Activated naive CD4-positive, alpha-beta T cell treated with anti-CD3 and anti-CD28 coated beads, Interleukin-2, amount 10 ng/mL, durations not matched to agents 7 days and 5 days (primary cell): ENCODE data around the gene SPINT1.
A peak's percentile ranks its signal among the peaks of the same experiment; 100 is the strongest.

Experiments used
- CTCF ChIA-PET: fragments of 350-600 bp; sonication (Branson Sonifier 250); formaldehyde crosslinking; loops from one replicate; lab custom pipeline; 2021; ENCODE audit warnings: antibody characterized with exemption; lab: Charles Lee
- DNase-seq: peaks from one replicate; pipeline ENCODE4 v3.0.0-alpha.2; 2020
- H3K27ac Mint-ChIP-seq: one replicate; pipeline ENCODE4 v1.8.0; 2021; ENCODE audit warnings: mild to moderate bottlenecking, moderate library complexity, mixed read lengths
- H3K27me3 Mint-ChIP-seq: one replicate; pipeline ENCODE4 v1.8.0; 2021; ENCODE audit warnings: mild to moderate bottlenecking, mixed read lengths
- H3K36me3 Mint-ChIP-seq: one replicate; pipeline ENCODE4 v1.8.0; 2021; ENCODE audit warnings: mixed read lengths
- H3K4me1 Mint-ChIP-seq: one replicate; pipeline ENCODE4 v1.8.0; 2021; ENCODE audit warnings: mixed read lengths
- H3K4me3 Mint-ChIP-seq: one replicate; pipeline ENCODE4 v1.8.0; 2021; ENCODE audit warnings: mild to moderate bottlenecking, moderate library complexity, mixed read lengths
- H3K9me3 Mint-ChIP-seq: one replicate; pipeline ENCODE4 v1.8.0; 2021; ENCODE audit warnings: mixed read lengths

Gene SPINT1

DNA sequence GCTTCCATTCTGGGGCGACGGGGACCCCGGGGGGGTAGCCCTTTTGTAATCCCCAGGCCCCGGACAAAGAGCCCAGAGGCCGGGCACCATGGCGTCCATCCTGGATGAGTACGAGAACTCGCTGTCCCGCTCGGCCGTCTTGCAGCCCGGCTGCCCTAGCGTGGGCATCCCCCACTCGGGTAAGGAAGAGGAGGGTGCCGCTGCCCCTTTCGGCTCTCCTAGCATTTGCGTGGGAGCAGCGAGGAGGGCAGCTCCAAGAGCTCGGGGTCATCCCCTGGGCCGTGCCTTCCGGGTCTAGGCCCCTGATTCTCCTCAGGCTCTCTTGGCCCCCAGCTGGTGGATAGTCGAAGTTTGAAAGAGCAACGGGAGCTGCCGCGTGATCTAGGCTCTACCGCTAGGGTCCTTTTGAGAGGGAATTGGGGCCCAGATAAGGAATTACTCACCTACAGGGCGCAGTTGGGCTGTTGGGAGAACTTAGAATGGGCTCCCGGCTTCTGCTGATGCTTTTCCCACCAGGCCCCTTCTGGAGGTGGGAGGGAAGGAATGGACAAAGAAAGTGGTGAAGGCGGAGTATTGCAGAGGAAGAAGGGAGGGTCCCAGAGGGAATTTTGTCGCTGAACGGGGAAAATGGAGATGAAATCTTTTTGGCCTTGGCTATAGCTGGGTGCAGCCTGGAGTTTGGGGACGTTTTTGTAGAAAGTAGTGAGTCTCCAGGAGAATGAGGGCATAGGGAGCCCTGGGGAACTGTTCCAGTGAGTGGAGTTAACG lies 51.0 kb downstream of the SPINT1 start:
- H3K27ac Mint-ChIP-seq, result peak overlapping the region; percentile 97
- CTCF ChIA-PET, result interaction anchor here (0.5 to 10.5 kb wide), 31 partner anchors 10 to 374 kb away, joined by 3 to 252 read pairs (median 4); partner anchors contain the start of genes DNAJC17, RHOV, RPUSD2 and ZFYVE19
- H3K4me3 Mint-ChIP-seq, result peak overlapping the region; percentile 98
- peaks cover 23% of the 10 kb centered on the region for H3K27me3 Mint-ChIP-seq
- H3K4me1 Mint-ChIP-seq, result peaks cover 24% of the 10 kb centered on the region
- no peaks in the 10 kb centered on the region for H3K9me3 Mint-ChIP-seq
- peaks cover 17% of the 10 kb centered on the region for H3K36me3 Mint-ChIP-seq
- peak; percentile 77 for DNase-seq

- Mint-ChIP-seq H3K4me3 (no peak overlapping the region), H3K36me3 (peaks cover 37% of the 10 kb centered on the region), H3K4me1 (peaks cover 37% of the 10 kb centered on the region), H3K9me3 (no peaks in the 10 kb centered on the region), H3K27me3 (no peaks in the 10 kb centered on the region), H3K27ac (no peak overlapping the region)
- CTCF ChIA-PET, result interaction anchor here (1.0 to 10.5 kb wide), 4 partner anchors 23 to 310 kb away, joined by 3 to 252 read pairs (median 3); no protein-coding TSS in a partner anchor
- DNase-seq, result no peak
These were observed 55.8 kb downstream of the SPINT1 start for GRCh38 chr15:40899536-40900207.

DNA sequence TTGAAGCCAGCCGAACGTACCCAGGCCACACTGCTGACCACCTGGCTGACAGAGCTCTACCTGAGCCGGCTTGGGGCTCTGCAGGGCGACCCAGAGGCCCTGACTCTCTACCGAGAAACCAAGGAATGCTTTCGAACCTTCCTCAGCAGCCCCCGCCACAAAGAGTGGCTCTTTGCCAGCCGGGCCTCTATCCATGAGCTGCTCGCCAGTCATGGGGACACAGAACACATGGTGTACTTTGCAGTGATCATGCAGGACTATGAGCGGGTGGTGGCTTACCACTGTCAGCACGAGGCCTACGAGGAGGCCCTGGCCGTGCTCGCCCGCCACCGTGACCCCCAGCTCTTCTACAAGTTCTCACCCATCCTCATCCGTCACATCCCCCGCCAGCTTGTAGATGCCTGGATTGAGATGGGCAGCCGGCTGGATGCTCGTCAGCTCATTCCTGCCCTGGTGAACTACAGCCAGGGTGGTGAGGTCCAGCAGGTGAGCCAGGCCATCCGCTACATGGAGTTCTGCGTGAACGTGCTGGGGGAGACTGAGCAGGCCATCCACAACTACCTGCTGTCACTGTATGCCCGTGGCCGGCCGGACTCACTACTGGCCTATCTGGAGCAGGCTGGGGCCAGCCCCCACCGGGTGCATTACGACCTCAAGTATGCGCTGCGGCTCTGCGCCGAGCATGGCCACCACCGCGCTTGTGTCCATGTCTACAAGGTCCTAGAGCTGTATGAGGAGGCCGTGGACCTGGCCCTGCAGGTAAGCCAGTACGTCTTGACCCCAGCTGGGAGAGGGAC lies 56.6 kb downstream of the SPINT1 start:
- no peak overlapping the region for H3K4me3 Mint-ChIP-seq
- CTCF ChIA-PET, result interaction anchor here (1.0 to 10.5 kb wide), 3 partner anchors 23 to 311 kb away, joined by 3 to 252 read pairs (median 3); no protein-coding TSS in a partner anchor
- H3K27ac Mint-ChIP-seq, result no peak overlapping the region
- no peaks in the 10 kb centered on the region for H3K9me3 Mint-ChIP-seq
- peaks cover 32% of the 10 kb centered on the region for H3K4me1 Mint-ChIP-seq
- no peaks in the 10 kb centered on the region for H3K27me3 Mint-ChIP-seq
- H3K36me3 Mint-ChIP-seq, result peaks cover 35% of the 10 kb centered on the region
- no peak for DNase-seq

DNA sequence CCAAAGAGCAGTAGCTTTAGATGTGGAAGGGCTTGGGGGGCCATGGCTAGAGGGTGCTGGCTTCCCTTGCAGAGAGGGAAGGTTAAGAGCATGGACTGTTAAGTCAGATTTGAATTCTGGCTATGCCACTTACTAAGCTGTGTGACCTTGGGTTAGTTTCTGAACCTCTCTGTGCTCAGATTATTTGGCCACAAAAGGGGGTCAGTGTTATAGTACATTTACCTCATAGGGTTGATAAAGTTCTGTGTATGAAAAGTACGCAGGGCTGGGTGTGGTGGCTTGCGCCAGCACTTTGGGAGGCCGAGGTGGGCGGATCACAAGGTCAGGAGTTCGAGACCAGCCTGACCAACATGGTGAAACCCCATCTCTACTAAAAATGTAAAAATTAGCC lies 57.2 kb downstream of the SPINT1 start:
- H3K36me3 Mint-ChIP-seq, result peaks cover 33% of the 10 kb centered on the region
- H3K27me3 Mint-ChIP-seq, result no peaks in the 10 kb centered on the region
- H3K9me3 Mint-ChIP-seq, result no peaks in the 10 kb centered on the region
- no peak for DNase-seq
- peaks cover 30% of the 10 kb centered on the region for H3K4me1 Mint-ChIP-seq
- H3K4me3 Mint-ChIP-seq, result no peak overlapping the region
- no peak overlapping the region for H3K27ac Mint-ChIP-seq
- CTCF ChIA-PET, result interaction anchor here (0.7 to 10.5 kb wide), 4 partner anchors 24 to 311 kb away, joined by 3 to 252 read pairs (median 3); no protein-coding TSS in a partner anchor

DNA sequence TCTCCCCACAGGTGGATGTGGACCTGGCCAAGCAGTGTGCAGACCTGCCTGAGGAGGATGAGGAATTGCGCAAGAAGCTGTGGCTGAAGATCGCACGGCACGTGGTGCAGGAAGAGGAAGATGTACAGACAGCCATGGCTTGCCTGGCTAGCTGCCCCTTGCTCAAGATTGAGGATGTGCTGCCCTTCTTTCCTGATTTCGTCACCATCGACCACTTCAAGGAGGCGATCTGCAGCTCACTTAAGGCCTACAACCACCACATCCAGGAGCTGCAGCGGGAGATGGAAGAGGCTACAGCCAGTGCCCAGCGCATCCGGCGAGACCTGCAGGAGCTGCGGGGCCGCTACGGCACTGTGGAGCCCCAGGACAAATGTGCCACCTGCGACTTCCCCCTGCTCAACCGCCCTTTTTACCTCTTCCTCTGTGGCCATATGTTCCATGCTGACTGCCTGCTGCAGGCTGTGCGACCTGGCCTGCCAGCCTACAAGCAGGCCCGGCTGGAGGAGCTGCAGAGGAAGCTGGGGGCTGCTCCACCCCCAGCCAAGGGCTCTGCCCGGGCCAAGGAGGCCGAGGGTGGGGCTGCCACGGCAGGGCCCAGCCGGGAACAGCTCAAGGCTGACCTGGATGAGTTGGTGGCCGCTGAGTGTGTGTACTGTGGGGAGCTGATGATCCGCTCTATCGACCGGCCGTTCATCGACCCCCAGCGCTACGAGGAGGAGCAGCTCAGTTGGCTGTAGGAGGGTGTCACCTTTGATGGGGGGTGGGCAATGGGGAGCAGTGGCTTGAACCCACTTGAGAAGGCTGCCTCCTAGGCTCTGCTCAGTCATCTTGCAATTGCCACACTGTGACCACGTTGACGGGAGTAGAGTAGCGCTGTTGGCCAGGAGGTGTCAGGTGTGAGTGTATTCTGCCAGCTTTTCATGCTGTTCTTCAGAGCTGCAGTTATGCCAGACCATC lies 59.0 kb downstream of the SPINT1 start:
- Mint-ChIP-seq H3K4me1 (peaks cover 42% of the 10 kb centered on the region), H3K27ac (peak overlapping the region; percentile 12), H3K27me3 (peaks cover 3% of the 10 kb centered on the region), H3K36me3 (peaks cover 29% of the 10 kb centered on the region), H3K9me3 (no peaks in the 10 kb centered on the region), H3K4me3 (no peak overlapping the region)
- DNase-seq, result no peak
- CTCF ChIA-PET, result interaction anchor here (0.6 to 10.5 kb wide), 10 partner anchors 8 to 901 kb away, joined by 3 to 252 read pairs (median 14); partner anchors contain the start of gene VPS18

- Mint-ChIP-seq H3K9me3 (no peaks in the 10 kb centered on the region), H3K36me3 (peaks cover 22% of the 10 kb centered on the region), H3K27me3 (peaks cover 3% of the 10 kb centered on the region), H3K4me3 (no peak overlapping the region), H3K4me1 (peaks cover 45% of the 10 kb centered on the region), H3K27ac (no peak overlapping the region)
- CTCF ChIA-PET, result interaction anchor here (0.7 to 7.1 kb wide), 15 partner anchors 9 to 544 kb away, joined by 3 to 83 read pairs (median 7); partner anchors contain the start of genes DLL4 and VPS18
- no peak for DNase-seq
These were observed 60.8 kb downstream of the SPINT1 start for GRCh38 chr15:40904552-40905201.

- Mint-ChIP-seq H3K4me1 (peaks cover 48% of the 10 kb centered on the region), H3K27me3 (peaks cover 3% of the 10 kb centered on the region), H3K27ac (peak overlapping the region; percentile 14), H3K36me3 (peaks cover 18% of the 10 kb centered on the region), H3K4me3 (peak overlapping the region; percentile 67), H3K9me3 (no peaks in the 10 kb centered on the region)
- CTCF ChIA-PET, result interaction anchor here (0.6 to 7.1 kb wide), 18 partner anchors 8 to 468 kb away, joined by 3 to 83 read pairs (median 4); partner anchors contain the start of genes DLL4 and VPS18
- DNase-seq, result peak; percentile 80
These were observed 62.5 kb downstream of the SPINT1 start for GRCh38 chr15:40906091-40906990.

DNA sequence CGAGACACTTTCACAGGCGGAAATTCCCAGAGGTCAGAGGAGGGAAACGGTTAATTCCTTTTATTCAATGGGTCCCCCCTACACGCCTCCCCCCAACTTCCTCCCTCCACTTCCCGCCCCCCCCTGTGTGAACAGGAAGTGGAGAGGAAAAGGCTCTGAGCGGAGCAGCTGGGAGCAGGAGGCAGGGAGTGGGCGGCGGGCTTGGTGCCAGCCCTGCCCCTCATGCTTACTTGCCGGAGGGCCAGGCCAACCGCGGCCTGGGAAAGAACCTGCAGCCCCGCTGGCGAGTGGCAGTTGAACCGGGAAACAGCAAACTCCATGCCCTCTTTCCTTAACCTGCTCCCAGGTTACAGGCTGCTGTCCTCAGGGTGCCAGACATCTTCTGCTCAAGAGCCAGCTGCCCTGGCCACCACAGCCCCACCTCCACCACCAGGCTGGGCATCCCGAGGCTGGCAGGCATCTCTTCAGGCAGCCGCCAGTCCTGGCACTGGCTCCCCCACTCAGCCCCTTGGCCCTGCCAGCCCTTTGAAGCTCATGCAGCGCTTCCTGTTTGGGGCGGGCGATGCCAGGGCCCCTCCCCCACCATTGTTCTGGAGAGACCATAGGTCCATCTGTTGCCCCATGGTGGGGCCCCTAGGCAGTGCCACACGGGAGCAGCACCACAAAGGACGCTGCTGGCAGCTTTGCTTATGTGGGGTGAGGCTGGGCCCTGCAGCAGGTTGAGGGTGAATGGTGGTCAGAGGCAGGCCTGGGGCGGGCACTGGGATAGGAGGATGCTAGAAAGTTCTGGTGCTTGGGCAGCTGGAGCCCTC lies 63.3 kb downstream of the SPINT1 start:
- CTCF ChIA-PET, result interaction anchor here (0.7 to 7.1 kb wide), 17 partner anchors 9 to 283 kb away, joined by 3 to 83 read pairs (median 6); partner anchors contain the start of genes DLL4 and VPS18
- Mint-ChIP-seq H3K36me3 (peaks cover 18% of the 10 kb centered on the region), H3K27ac (peak overlapping the region; percentile 77), H3K9me3 (no peaks in the 10 kb centered on the region), H3K4me1 (peaks cover 48% of the 10 kb centered on the region), H3K4me3 (peak overlapping the region; percentile 67), H3K27me3 (peaks cover 3% of the 10 kb centered on the region)
- peak; percentile 72 for DNase-seq
